ENCODE measurements around the gene APBB3.
"Not testable (repeated sequence)": the region's sequence is repeated elsewhere in the genome, so short reads cannot be mapped to it uniquely, and the experiment has no call there.

- TF ChIP-seq POLR2A, CTCF, EP300 (IDR thresholded peaks at IDR 0.05): not testable (repeated sequence)
These were observed 14.9 kb upstream of the APBB3 start for GRCh38 chr5:140579188-140579747.
